Measurements from ENCODE around the gene CRYGS.
"Not testable (repeated sequence)": the region's sequence is repeated elsewhere in the genome, so short reads cannot be mapped to it uniquely, and the experiment has no call there.

Gene CRYGS

GRCh38 chr3:186540221-186540834, 3.9 kb downstream of the CRYGS start:
- H3K4me3 ChIP-seq (ENCODE audit: low read depth, low read length): no peak overlapping the region
- ChIA-PET POLR2A (no interaction called here), CTCF (interaction anchor here (0.6 to 10.1 kb wide), 80 partner anchors 8 to 1177 kb away, joined by 3 to 211 read pairs (median 4); partner anchors contain the start of gene AHSG)
- peak; percentile 21 for DNase-seq (ENCODE audit: low read depth, low spot score)
- TF ChIP-seq CTCF (IDR thresholded peaks at IDR 0.05; ENCODE audit: insufficient read depth, low read length, missing control alignments): peak; percentile 32

GRCh38 chr3:186538779-186539178, 5.4 kb downstream of the CRYGS start:
- TF ChIP-seq CTCF (IDR thresholded peaks at IDR 0.05; ENCODE audit: insufficient read depth, low read length, missing control alignments): no peak
- ChIA-PET CTCF (interaction anchor here (0.9 to 10.1 kb wide), 18 partner anchors 10 to 595 kb away, joined by 3 to 211 read pairs (median 12); partner anchors contain the start of genes AHSG and DNAJB11), POLR2A (no interaction called here)
- H3K4me3 ChIP-seq (ENCODE audit: low read depth, low read length): no peak overlapping the region
- DNase-seq (ENCODE audit: low read depth, low spot score): no peak

- no peak overlapping the region for H3K4me3 ChIP-seq (ENCODE audit: low read depth, low read length)
- no peak for TF ChIP-seq CTCF (IDR thresholded peaks at IDR 0.05; ENCODE audit: insufficient read depth, low read length, missing control alignments)
- POLR2A ChIA-PET: no interaction called here
- CTCF ChIA-PET: interaction anchor here (1.1 to 10.1 kb wide), 5 partner anchors 80 to 557 kb away, joined by 3 to 211 read pairs (median 4); no protein-coding TSS in a partner anchor
- no peak for DNase-seq (ENCODE audit: low read depth, low spot score)
Measured at GRCh38 chr3:186536883-186537844, 7.0 kb downstream of the CRYGS start.

- ChIA-PET CTCF (interaction anchor here (1.3 to 10.1 kb wide), 4 partner anchors 80 to 554 kb away, joined by 3 to 211 read pairs (median 102); no protein-coding TSS in a partner anchor), POLR2A (interaction anchor here (0.6 kb wide), 1 partner anchor 60 kb away, joined by 3 read pairs; no protein-coding TSS in a partner anchor)
- no peak for DNase-seq (ENCODE audit: low read depth, low spot score)
Measured at GRCh38 chr3:186534113-186534669, 10.0 kb downstream of the CRYGS start.

GRCh38 chr3:186532598-186533072, 11.5 kb downstream of the CRYGS start:
- no peak for DNase-seq (ENCODE audit: low read depth, low spot score)
- TF ChIP-seq CTCF (IDR thresholded peaks at IDR 0.05; ENCODE audit: insufficient read depth, low read length, missing control alignments): no peak
- H3K4me3 ChIP-seq (ENCODE audit: low read depth, low read length): no peak overlapping the region
- POLR2A ChIA-PET: no interaction called here
- CTCF ChIA-PET: interaction anchor here (0.8 to 1.3 kb wide), 5 partner anchors 8 to 554 kb away, joined by 3 to 7 read pairs (median 4); no protein-coding TSS in a partner anchor

More at GRCh38 chr3:186534113-186534669, 10.0 kb downstream of the CRYGS start:
- TF ChIP-seq CTCF (IDR thresholded peaks at IDR 0.05; ENCODE audit: insufficient read depth, low read length, missing control alignments): no peak
- no peak overlapping the region for H3K4me3 ChIP-seq (ENCODE audit: low read depth, low read length)

- CTCF ChIA-PET: interaction anchor here (1.3 kb wide), 1 partner anchor 9 kb away, joined by 7 read pairs; no protein-coding TSS in a partner anchor
- H3K4me3 ChIP-seq (ENCODE audit: low read depth, low read length); POLR2A ChIA-PET; DNase-seq (ENCODE audit: low read depth, low spot score): not testable (repeated sequence)
Measured at GRCh38 chr3:186531694-186532093, 12.5 kb downstream of the CRYGS start.
